Smooth muscle cell (in vitro differentiated cells): ENCODE data around the gene CCNT2. TPM values are rescaled to one million over a fixed set of nuclear protein-coding genes. Genes with fewer than 3 reads are reported as not detected.

Experiments used
- DNase-seq: peaks from one replicate; lab custom pipeline; 2025; ENCODE audit not compliant: unreplicated experiment; lab: John Stamatoyannopoulos, UW
- H2AFZ ChIP-seq: fragments of 200-600 bp; sonication (generic); 2 replicates; pipeline ENCODE4 v1.6.0; 2016; ENCODE audit warnings: antibody characterized with exemption, low read depth, mild to moderate bottlenecking
- H3F3A ChIP-seq: fragments of 200-600 bp; sonication (generic); 2 replicates; pipeline ENCODE4 v1.6.0; 2017; ENCODE audit warnings: antibody characterized with exemption, low read depth
- H3K27ac ChIP-seq: fragments of 200-600 bp; sonication (generic); 2 replicates; pipeline ENCODE4 v1.5.1; 2016; ENCODE audit warnings: low read depth, mild to moderate bottlenecking
- H3K27me3 ChIP-seq: fragments of 200-600 bp; sonication (generic); 2 replicates; pipeline ENCODE4 v1.6.1; 2016; ENCODE audit warnings: low read depth, mild to moderate bottlenecking
- H3K36me3 ChIP-seq: fragments of 200-600 bp; sonication (generic); 2 replicates; pipeline ENCODE4 v1.5.1; 2016; ENCODE audit warnings: low read depth
- H3K4me1 ChIP-seq: fragments of 200-600 bp; sonication (generic); 2 replicates; pipeline ENCODE4 v1.5.1; 2016; ENCODE audit warnings: low read depth
- H3K4me2 ChIP-seq: fragments of 200-600 bp; sonication (generic); 2 replicates; pipeline ENCODE4 v1.6.0; 2016; ENCODE audit warnings: mild to moderate bottlenecking
- H3K4me3 ChIP-seq: fragments of 200-600 bp; sonication (generic); 2 replicates; pipeline ENCODE4 v1.5.1; 2016; ENCODE audit warnings: mild to moderate bottlenecking
- H3K79me2 ChIP-seq: fragments of 200-600 bp; sonication (generic); 2 replicates; pipeline ENCODE4 v1.6.0; 2016; ENCODE audit warnings: low read depth, mild to moderate bottlenecking
- H3K9ac ChIP-seq: fragments of 200-600 bp; sonication (generic); 2 replicates; pipeline ENCODE4 v1.6.0; 2016; ENCODE audit warnings: low read depth
- H3K9me3 ChIP-seq: fragments of 200-600 bp; sonication (generic); replicated peaks from 2 replicates; pipeline ENCODE4 v1.5.1; 2016; ENCODE audit warnings: low read depth
- H4K20me1 ChIP-seq: fragments of 200-600 bp; sonication (generic); 2 replicates; pipeline ENCODE4 v1.6.0; 2016; ENCODE audit warnings: low read depth
- WGBS: methylation state at CpG from one replicate; pipeline ENCODE4 v1.1.7; 2016; ENCODE audit warnings: low lambda C conversion rate; 5-methylcytosine and 5-hydroxymethylcytosine counted together
- polyA plus RNA-seq: library from polyadenylated mRNA; unstranded; fragments of >200 nt; fragmentation: Nextera tagmentation; extraction: Ambion mirVana; gene quantifications from 2 replicates; pipeline ENCODE4 v1.2.1, GENCODE V29; 2016
- total RNA-seq: library from RNA; depleted of rRNA; stranded (reverse); fragments of >200 nt; gene quantifications from 2 replicates; pipeline ENCODE4 v1.2.3, GENCODE V29; 2014
- TF ChIP-seq, protein P1 (sequence below): fragments of 200-600 bp; sonication (generic); IDR thresholded peaks from 2 replicates; pipeline ENCODE4 v1.5.1; 2017; ENCODE audit warnings: borderline replicate concordance, mild to moderate bottlenecking, antibody characterized with exemption; ENCODE audit not compliant: insufficient read depth, poor library complexity, severe bottlenecking

The CCNT2 gene
- total and polyA plus RNA-seq, 2 experiments from 2014 or later = 16.1 to 74.2 TPM

DNA sequence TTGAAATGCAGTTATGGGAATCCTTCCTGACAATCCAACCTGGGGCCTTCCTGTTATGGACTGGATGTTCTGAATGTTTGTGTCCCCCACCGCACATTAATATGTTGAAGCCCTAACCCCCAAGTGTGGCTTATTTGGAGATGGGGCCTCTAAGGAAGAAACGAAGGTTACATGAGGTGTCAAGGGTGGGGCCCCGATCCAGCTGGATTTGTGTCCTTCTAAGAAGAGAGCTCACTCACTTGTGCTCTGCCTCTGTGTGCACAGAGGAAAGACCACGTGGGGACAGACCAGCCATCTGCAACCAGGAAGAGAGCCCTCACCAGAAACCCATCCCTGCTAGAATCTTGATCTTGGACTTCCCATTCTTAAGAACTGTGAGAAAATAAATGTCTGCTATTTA lies 84.2 kb downstream of the CCNT2 start:
- Histone ChIP-seq H2AFZ (no peak overlapping the region), H3K9me3 (no peaks in the 10 kb centered on the region), H3K4me1 (no peaks in the 10 kb centered on the region), H3K36me3 (no peaks in the 10 kb centered on the region), H3K79me2 (no peaks in the 10 kb centered on the region), H3K9ac (no peak overlapping the region), H3F3A (no peaks in the 10 kb centered on the region), H3K27me3 (peaks cover 7% of the 10 kb centered on the region), H4K20me1 (no peaks in the 10 kb centered on the region), H3K4me3 (no peak overlapping the region), H3K4me2 (no peak overlapping the region), H3K27ac (no peak overlapping the region)
- 83% methylated on average over 4 of the region's 4 CpGs for WGBS
- TF ChIP-seq, protein P1, sequence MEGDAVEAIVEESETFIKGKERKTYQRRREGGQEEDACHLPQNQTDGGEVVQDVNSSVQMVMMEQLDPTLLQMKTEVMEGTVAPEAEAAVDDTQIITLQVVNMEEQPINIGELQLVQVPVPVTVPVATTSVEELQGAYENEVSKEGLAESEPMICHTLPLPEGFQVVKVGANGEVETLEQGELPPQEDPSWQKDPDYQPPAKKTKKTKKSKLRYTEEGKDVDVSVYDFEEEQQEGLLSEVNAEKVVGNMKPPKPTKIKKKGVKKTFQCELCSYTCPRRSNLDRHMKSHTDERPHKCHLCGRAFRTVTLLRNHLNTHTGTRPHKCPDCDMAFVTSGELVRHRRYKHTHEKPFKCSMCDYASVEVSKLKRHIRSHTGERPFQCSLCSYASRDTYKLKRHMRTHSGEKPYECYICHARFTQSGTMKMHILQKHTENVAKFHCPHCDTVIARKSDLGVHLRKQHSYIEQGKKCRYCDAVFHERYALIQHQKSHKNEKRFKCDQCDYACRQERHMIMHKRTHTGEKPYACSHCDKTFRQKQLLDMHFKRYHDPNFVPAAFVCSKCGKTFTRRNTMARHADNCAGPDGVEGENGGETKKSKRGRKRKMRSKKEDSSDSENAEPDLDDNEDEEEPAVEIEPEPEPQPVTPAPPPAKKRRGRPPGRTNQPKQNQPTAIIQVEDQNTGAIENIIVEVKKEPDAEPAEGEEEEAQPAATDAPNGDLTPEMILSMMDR = no peak
- no peak for DNase-seq

DNA sequence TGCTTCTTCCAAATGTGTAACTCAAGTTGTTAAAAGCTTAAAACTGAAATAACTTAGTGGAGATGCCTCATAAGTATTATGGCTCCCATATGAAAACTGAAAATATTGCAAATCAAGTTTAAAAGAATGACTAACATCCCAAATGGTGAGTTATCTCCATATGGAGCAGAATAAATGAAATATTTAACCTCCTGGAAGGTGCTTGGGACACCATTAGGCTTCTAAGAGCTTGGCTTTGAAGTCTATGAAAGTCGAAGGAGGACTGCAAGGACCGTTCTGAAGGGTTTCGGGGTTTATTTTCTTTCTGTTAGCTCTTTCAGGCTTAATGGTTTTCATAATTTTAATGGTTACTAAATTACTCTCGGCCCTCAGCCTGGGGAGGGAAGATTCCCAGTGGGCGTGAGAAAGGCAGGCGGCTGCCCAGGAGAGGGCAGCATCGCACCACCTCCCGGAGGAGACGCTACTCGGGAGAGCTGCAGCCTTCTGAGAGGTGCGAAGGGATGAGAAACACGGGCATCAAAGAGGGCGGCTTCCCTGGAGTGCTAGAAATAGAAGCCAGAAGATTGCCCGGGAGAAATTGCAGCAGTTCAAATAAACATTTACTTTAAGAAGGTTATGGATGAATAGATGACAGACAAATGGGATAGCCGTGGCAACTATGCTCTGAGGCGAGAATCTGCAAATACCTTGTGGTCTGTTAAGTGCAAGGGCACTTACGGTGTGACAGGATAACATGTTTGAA lies 85.6 kb downstream of the CCNT2 start:
- WGBS = 7% methylated on average over 17 of the region's 17 CpGs
- TF ChIP-seq, protein P1 = peak; percentile 96
- DNase-seq = peak; percentile 18
- no peaks in the 10 kb centered on the region for H4K20me1 ChIP-seq
- no peak overlapping the region for H3K4me3 ChIP-seq
- H3K36me3 ChIP-seq = no peaks in the 10 kb centered on the region
- H3K27ac ChIP-seq = no peak overlapping the region
- no peaks in the 10 kb centered on the region for H3K79me2 ChIP-seq
- H3K9me3 ChIP-seq = no peaks in the 10 kb centered on the region
- no peaks in the 10 kb centered on the region for H3F3A ChIP-seq
- peaks cover 7% of the 10 kb centered on the region for H3K27me3 ChIP-seq
- no peaks in the 10 kb centered on the region for H3K4me1 ChIP-seq
- peak overlapping the region; percentile 84 for H2AFZ ChIP-seq
- H3K9ac ChIP-seq = no peak overlapping the region
- H3K4me2 ChIP-seq = peak overlapping the region; percentile 38

DNA sequence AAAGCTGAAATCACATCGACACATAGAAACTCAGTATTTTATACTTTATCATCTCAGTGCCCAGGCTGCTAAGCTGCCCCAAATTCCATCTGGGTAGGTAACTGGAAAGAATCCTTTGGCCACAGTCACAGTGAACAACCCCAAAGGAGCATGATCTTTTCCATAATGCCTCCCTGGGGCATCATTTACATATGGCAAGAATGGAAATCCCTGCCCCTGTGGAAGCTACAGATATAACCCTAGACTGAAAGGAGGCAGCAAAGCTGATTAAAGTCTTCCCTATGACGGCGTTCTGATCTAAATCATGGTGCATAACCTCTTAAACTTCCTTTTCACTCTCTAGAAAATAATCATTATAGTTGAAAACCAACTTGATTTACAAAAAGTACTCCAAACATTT lies 87.1 kb downstream of the CCNT2 start:
- TF ChIP-seq, protein P1 = no peak
- Histone ChIP-seq H3K36me3 (no peaks in the 10 kb centered on the region), H4K20me1 (no peaks in the 10 kb centered on the region), H3K4me3 (no peak overlapping the region), H2AFZ (no peak overlapping the region), H3K4me2 (no peak overlapping the region), H3K27ac (no peak overlapping the region), H3K27me3 (peaks cover 7% of the 10 kb centered on the region), H3K4me1 (no peaks in the 10 kb centered on the region), H3F3A (no peaks in the 10 kb centered on the region), H3K9ac (no peak overlapping the region), H3K79me2 (no peaks in the 10 kb centered on the region), H3K9me3 (no peaks in the 10 kb centered on the region)
- WGBS = 79% methylated on average over 3 of the region's 3 CpGs
- no peak for DNase-seq

Other genes starting within 250 kb of the CCNT2 start
- not detected in 2 replicates for gene TMEM163, start 199.8 kb upstream of the CCNT2 start, total RNA-seq
- gene TMEM163, start 199.8 kb upstream of the CCNT2 start, polyA plus RNA-seq = 0.20 and 0.31 TPM in 2 replicates
- not detected in 2 replicates for gene ACMSD, start 80.2 kb upstream of the CCNT2 start, total RNA-seq
- not detected in 2 replicates for gene ACMSD, start 80.2 kb upstream of the CCNT2 start, polyA plus RNA-seq
- gene MAP3K19, start 128.6 kb downstream of the CCNT2 start, total RNA-seq = not detected in 2 replicates
- 0.14 TPM in 1 of 2 replicates, not detected in the other for gene MAP3K19, start 128.6 kb downstream of the CCNT2 start, polyA plus RNA-seq
- 39.8 and 58.5 TPM in 2 replicates for gene RAB3GAP1, start 133.5 kb downstream of the CCNT2 start, total RNA-seq
- 14.6 and 18.3 TPM in 2 replicates for gene RAB3GAP1, start 133.5 kb downstream of the CCNT2 start, polyA plus RNA-seq